ENCODE results near the gene ZC3H14.
A peak's percentile ranks its signal among the peaks of the same experiment; 100 is the strongest.

GRCh38 chr14:88667555-88668273 lies 104.9 kb downstream of the ZC3H14 start:
- peak; percentile 67 to 88 (median 79) for TF ChIP-seq CTCF (IDR thresholded peaks at IDR 0.05)
- TF ChIP-seq POLR2A (IDR thresholded peaks at IDR 0.05), result no peak

Data from adrenal gland (tissue), 5 donors.